Measurements from ENCODE around the gene ADGRE2. TPM values are rescaled to one million over a fixed set of nuclear protein-coding genes. Genes with fewer than 3 reads are reported as not detected.
"Not testable (repeated sequence)": the region's sequence is repeated elsewhere in the genome, so short reads cannot be mapped to it uniquely, and the experiment has no call there.

ADGRE2 gene
- total RNA-seq (2021; ENCODE audit: unreplicated experiment) (0.21 TPM), Bru-seq, nascent RNA (percentile 12 among the genes with signal in this experiment), BruChase-seq, experiment 1, labeled RNA remaining after a 2-hour chase (percentile 4 among the genes with signal in this experiment), BruChase-seq, experiment 2, labeled RNA remaining after a 6-hour chase (percentile 11 among the genes with signal in this experiment)
- polyA plus RNA-seq (2012; ENCODE audit: insufficient read length), result 0.28 TPM
- long read RNA-seq, partial matches to known transcripts, result 1 of 1 reads
- long read RNA-seq, other reads (novel, unspliced or antisense), result 0 of 1 reads

- ATAC-seq, CTCF ChIA-PET, POLR2A ChIA-PET: not testable (repeated sequence)
Measured at GRCh38 chr19:14778110-14778845, at the start of gene ADGRE2. ADGRE2 (minus strand) TSS chr19:14778560; CDS start chr19:14776756, 1,804 bp downstream.

DNA sequence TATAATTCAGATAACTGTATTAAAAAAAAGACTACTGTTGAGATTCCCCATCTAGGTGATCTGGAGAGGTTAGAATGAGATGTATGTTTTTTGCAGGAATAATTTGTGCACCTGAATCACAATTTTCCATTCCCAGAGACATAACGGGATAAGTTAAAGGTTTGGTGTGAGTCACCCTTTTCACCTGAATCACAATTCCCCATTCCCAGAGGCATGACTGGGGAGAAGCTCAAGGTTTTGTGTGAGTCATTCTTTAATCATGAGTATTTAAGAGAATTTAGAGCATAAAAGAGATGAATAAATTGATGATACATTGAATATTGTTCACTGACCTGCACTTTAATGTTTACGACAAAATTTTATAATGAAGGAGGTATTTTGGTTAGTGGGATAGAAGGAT, 47.6 kb upstream of the ADGRE2 start:
- no peaks in the 10 kb centered on the region for H3K9me3 ChIP-seq (ENCODE audit: control insufficient read depth, insufficient read depth, low read depth, low read length)
- ChIA-PET CTCF (no interaction called here), POLR2A (no interaction called here)
- H3K27ac ChIP-seq (ENCODE audit: low read length), result no peak overlapping the region
- ATAC-seq (no peak), DNase-seq (ENCODE audit: low read depth, low spot score) (no peak)
- no peaks in the 10 kb centered on the region for H3K4me1 ChIP-seq (ENCODE audit: control insufficient read depth, insufficient read depth, low read length)
- no TSS peak for BruUV-seq (replicated peaks)
- in situ Hi-C loops (cut with HindIII; ENCODE audit: low pct_unique_long_range_greater_than_20kb, low sequenced_read_pairs), result no loop called here
- no peaks in the 10 kb centered on the region for H3K36me3 ChIP-seq (ENCODE audit: control insufficient read depth, insufficient read depth, low read length)
- H3K4me3 ChIP-seq (ENCODE audit: low read depth in 2 of 2, low read length in 2 of 2), result no peak overlapping the region
- H3K27me3 ChIP-seq (ENCODE audit: control insufficient read depth, insufficient read depth, low read length), result peaks cover 4% of the 10 kb centered on the region; the same call in 1 of the 2 replicates
- TF ChIP-seq POLR2AphosphoS5 (IDR thresholded peaks at IDR 0.05; ENCODE audit: low read depth, low read length), result no peak
- intact Hi-C loops (cut with micrococcal nuclease; ENCODE audit: unreplicated experiment), result no loop called here

More at GRCh38 chr19:14778110-14778845, at the start of gene ADGRE2:
- DNase-seq (ENCODE audit: low read depth, low spot score); H3K27me3 ChIP-seq (ENCODE audit: control insufficient read depth, insufficient read depth, low read length); intact Hi-C loops (cut with micrococcal nuclease; ENCODE audit: unreplicated experiment); H3K4me1 ChIP-seq (ENCODE audit: control insufficient read depth, insufficient read depth, low read length); H3K4me3 ChIP-seq (ENCODE audit: low read depth in 2 of 2, low read length in 2 of 2); H3K9me3 ChIP-seq (ENCODE audit: control insufficient read depth, insufficient read depth, low read depth, low read length); BruUV-seq (replicated peaks); H3K27ac ChIP-seq (ENCODE audit: low read length); in situ Hi-C loops (cut with HindIII; ENCODE audit: low pct_unique_long_range_greater_than_20kb, low sequenced_read_pairs); H3K36me3 ChIP-seq (ENCODE audit: control insufficient read depth, insufficient read depth, low read length): not testable (repeated sequence)

GRCh38 chr19:14821937-14822336, 43.6 kb upstream of the ADGRE2 start:
- no peak for DNase-seq (ENCODE audit: low read depth, low spot score)
- H3K4me3 ChIP-seq (ENCODE audit: low read depth in 2 of 2, low read length in 2 of 2), result no peak overlapping the region
- CTCF ChIA-PET, result no interaction called here
- BruUV-seq (replicated peaks), result no TSS peak
- peaks cover 4% of the 10 kb centered on the region; the same call in 1 of the 2 replicates for H3K27me3 ChIP-seq (ENCODE audit: control insufficient read depth, insufficient read depth, low read length)
- H3K9me3 ChIP-seq (ENCODE audit: control insufficient read depth, insufficient read depth, low read depth, low read length), result no peaks in the 10 kb centered on the region
- H3K27ac ChIP-seq (ENCODE audit: low read length), result no peak overlapping the region
- H3K4me1 ChIP-seq (ENCODE audit: control insufficient read depth, insufficient read depth, low read length), result no peaks in the 10 kb centered on the region
- in situ Hi-C loops (cut with HindIII; ENCODE audit: low pct_unique_long_range_greater_than_20kb, low sequenced_read_pairs) (no loop called here), intact Hi-C loops (cut with micrococcal nuclease; ENCODE audit: unreplicated experiment) (no loop called here)
- TF ChIP-seq SIN3A (IDR thresholded peaks at IDR 0.05; ENCODE audit: borderline replicate concordance, insufficient read depth, low read depth, low read length) (no peak), REST (IDR thresholded peaks at IDR 0.05; ENCODE audit: insufficient read depth in 1 of 2, low read depth in 2 of 2, low read length in 1 of 2) (no peak), POLR2AphosphoS5 (IDR thresholded peaks at IDR 0.05; ENCODE audit: low read depth, low read length) (no peak), CTCF (IDR thresholded peaks at IDR 0.05) (no peak)
- ATAC-seq, result no peak
- H3K36me3 ChIP-seq (ENCODE audit: control insufficient read depth, insufficient read depth, low read length), result no peaks in the 10 kb centered on the region
- POLR2A ChIA-PET, result no interaction called here

All from Panc1 (cell line).